Bronchial epithelial cell (primary cell): ENCODE measurements around the gene ANKRD55. TPM values are rescaled to one million over a fixed set of nuclear protein-coding genes. Genes with fewer than 3 reads are reported as not detected.
"Not testable (repeated sequence)": the region's sequence is repeated elsewhere in the genome, so short reads cannot be mapped to it uniquely, and the experiment has no call there.

Source experiments
- DNase-seq: peaks from one replicate; pipeline ENCODE4 v3.0.0-alpha.2; 2010; ENCODE audit warnings: low read depth
- FAIRE-seq: peaks from 2 replicates; lab custom pipeline; 2011; peaks lifted over from hg19 to GRCh38; lab: Jason Lieb, UNC
- H3K27me3 ChIP-seq: 2 replicates; pipeline ENCODE4 v1.5.1; 2011; ENCODE audit warnings: low read length; ENCODE audit not compliant: control insufficient read depth, insufficient read depth
- H3K36me3 ChIP-seq: 2 replicates; pipeline ENCODE4 v1.5.1; 2011; ENCODE audit warnings: low read length; ENCODE audit not compliant: control insufficient read depth, insufficient read depth
- H3K4me3 ChIP-seq: 2 replicates; pipeline ENCODE4 v1.5.1; 2011; ENCODE audit warnings: mild to moderate bottlenecking, low read depth, low read length, control low read depth
- total RNA-seq: library from RNA; depleted of rRNA; stranded (reverse); fragments of >200 nt; gene quantifications from 2 replicates; pipeline ENCODE4 v1.2.1, GENCODE V29; 2014
- TF ChIP-seq, protein P1 (sequence below): IDR thresholded peaks from 2 replicates; pipeline ENCODE4 v1.5.1; 2011; ENCODE audit warnings: mild to moderate bottlenecking, moderate library complexity, low read length, control low read depth, inconsistent platforms; ENCODE audit not compliant: insufficient read depth, severe bottlenecking

Gene ANKRD55
- total RNA-seq, 1 donor from 2014 or later, result not detected

DNA sequence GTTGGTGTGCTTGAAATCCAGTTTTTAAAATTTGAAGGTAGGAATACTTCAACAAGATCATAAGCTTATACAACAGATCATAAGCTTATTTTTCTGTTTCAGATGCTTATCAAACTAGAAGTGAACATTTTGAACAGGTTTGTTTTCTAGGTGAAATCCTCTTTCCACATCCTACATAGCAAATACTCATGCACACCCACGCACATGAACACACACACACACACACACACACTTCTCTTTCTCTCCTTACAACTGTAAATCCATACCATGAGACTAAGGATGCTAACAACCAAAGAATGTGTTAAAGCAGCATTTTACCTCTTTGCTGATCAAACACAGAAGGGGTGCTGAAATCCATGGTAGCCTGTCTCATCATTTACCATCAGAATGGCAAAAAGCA, 592 bp downstream of the ANKRD55 start:
- Histone ChIP-seq H3K36me3 (no peaks in the 10 kb centered on the region), H3K27me3 (peaks cover 3% of the 10 kb centered on the region), H3K4me3 (no peak overlapping the region)
- no peak for DNase-seq
- FAIRE-seq, result no peak
- TF ChIP-seq, protein P1, sequence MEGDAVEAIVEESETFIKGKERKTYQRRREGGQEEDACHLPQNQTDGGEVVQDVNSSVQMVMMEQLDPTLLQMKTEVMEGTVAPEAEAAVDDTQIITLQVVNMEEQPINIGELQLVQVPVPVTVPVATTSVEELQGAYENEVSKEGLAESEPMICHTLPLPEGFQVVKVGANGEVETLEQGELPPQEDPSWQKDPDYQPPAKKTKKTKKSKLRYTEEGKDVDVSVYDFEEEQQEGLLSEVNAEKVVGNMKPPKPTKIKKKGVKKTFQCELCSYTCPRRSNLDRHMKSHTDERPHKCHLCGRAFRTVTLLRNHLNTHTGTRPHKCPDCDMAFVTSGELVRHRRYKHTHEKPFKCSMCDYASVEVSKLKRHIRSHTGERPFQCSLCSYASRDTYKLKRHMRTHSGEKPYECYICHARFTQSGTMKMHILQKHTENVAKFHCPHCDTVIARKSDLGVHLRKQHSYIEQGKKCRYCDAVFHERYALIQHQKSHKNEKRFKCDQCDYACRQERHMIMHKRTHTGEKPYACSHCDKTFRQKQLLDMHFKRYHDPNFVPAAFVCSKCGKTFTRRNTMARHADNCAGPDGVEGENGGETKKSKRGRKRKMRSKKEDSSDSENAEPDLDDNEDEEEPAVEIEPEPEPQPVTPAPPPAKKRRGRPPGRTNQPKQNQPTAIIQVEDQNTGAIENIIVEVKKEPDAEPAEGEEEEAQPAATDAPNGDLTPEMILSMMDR, result no peak

GRCh38 chr5:56230576-56230975, 2.6 kb downstream of the ANKRD55 start:
- FAIRE-seq (no peak), DNase-seq (no peak)
- TF ChIP-seq, protein P1, result no peak
- Histone ChIP-seq H3K27me3 (peaks cover 3% of the 10 kb centered on the region), H3K4me3 (no peak overlapping the region), H3K36me3 (no peaks in the 10 kb centered on the region)

DNA sequence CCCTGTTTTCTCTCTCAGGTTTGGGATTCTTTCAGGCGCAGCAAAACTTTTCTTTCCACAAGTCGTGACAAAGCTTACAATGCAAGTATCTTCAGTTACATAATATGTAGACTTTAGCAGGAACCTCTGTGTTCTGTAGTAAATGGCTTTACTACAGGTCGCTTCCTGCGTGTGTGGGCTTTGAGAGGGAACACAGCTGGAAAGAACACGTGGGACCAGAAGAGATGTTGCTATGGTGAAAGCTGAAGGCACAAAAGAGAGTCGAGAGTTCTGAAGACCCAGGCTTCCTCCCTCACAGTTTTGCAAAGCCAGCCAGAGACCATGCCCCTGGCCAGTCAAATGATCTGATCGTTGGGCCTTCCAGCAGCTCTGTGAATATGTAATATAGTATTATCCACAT, 4.0 kb downstream of the ANKRD55 start:
- no peaks in the 10 kb centered on the region for H3K36me3 ChIP-seq
- no peaks in the 10 kb centered on the region for H3K27me3 ChIP-seq
- FAIRE-seq (no peak), DNase-seq (no peak)
- TF ChIP-seq, protein P1, result no peak
- H3K4me3 ChIP-seq, result no peak overlapping the region

DNA sequence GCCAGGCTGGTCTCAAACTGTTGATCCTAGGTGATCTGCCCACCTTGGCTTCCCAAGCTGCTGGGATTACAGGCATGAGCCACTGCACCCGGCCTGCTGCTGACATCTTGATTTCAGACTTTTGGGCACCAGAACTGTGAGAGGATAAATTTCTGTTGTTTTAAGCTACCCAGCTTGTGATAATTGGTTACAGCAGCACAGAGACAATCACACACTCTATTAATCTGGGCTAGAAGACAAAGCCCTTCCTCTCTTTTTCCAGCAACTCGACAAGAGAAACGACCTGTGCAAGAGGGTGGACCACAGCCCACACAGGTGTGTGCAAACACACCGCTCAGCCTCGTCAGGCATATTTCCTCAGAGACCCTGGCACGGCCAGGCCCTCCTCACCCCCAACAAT, 4.5 kb downstream of the ANKRD55 start:
- no peak for DNase-seq
- Histone ChIP-seq H3K36me3 (no peaks in the 10 kb centered on the region), H3K27me3 (no peaks in the 10 kb centered on the region), H3K4me3 (no peak overlapping the region)
- FAIRE-seq, result no peak
- TF ChIP-seq, protein P1, result no peak

- DNase-seq, result no peak
- Histone ChIP-seq H3K27me3 (no peaks in the 10 kb centered on the region), H3K36me3 (no peaks in the 10 kb centered on the region), H3K4me3 (no peak overlapping the region)
- no peak for FAIRE-seq
- TF ChIP-seq, protein P1, result no peak
These were observed 5.4 kb downstream of the ANKRD55 start for GRCh38 chr5:56227691-56228090.

GRCh38 chr5:56223298-56223697, 9.8 kb downstream of the ANKRD55 start:
- H3K4me3 ChIP-seq, DNase-seq, H3K27me3 ChIP-seq, H3K36me3 ChIP-seq, FAIRE-seq: not testable (repeated sequence)

DNA sequence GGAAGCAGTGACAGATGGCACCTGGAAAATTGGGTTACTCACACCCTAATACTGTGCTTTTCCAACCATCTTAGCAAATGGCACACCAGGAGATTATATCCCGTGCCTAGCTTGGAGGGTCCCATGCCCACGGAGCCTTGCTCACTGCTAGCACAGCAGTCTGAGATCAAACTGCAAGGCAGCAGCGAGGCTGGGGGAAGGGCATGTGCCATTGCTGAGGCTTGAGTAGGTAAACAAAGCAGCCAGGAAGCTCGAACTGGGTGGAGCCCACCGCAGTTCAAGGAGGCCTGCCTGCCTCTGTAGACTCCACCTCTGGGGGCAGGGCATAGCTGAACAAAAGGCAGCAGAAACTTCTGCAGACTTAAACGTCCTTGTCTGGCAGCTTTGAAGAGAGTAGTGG, 11.5 kb downstream of the ANKRD55 start:
- not testable (repeated sequence) for DNase-seq, H3K27me3 ChIP-seq, H3K4me3 ChIP-seq, H3K36me3 ChIP-seq, FAIRE-seq
